ENCODE data around the gene LLGL2.

DNA sequence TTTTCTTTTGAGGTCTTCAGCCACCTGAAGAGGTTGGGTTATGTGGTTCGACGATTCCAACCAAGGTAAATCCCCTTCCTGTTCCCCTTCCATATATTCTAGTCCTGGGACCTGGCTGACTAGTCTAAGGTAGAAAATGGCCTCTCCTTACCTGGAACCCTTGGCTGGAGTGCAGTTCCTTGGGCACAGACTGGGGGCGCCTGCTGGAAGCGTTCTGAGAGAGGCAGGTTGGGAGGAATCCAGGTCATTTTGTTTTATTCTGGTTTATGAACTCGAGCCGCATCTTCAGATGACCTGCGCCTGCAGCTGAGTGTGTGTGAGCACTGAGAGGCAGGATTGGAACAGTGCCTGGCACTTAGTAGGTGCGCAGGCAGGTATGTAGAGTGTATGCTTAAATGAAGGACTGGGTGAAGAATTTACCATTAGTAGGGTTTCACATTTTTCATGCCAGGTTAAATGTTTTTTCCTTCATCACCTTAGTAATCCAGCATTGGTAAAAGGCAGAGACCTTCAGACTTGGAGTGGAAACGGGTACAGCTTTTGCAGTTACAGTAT lies 6.4 kb upstream of the LLGL2 start:
- TF ChIP-seq CTCF (conservative IDR thresholded peaks at IDR 0.05 in 1 of 2, IDR thresholded peaks at IDR 0.05 in 1 of 2; ENCODE audit: low read depth in 1 of 2, low read length in 2 of 2) (no peak), EZH2 (IDR thresholded peaks at IDR 0.05; ENCODE audit: low read length, missing control alignments) (no peak)
